Measurements from ENCODE around the gene RAET1E.

DNA sequence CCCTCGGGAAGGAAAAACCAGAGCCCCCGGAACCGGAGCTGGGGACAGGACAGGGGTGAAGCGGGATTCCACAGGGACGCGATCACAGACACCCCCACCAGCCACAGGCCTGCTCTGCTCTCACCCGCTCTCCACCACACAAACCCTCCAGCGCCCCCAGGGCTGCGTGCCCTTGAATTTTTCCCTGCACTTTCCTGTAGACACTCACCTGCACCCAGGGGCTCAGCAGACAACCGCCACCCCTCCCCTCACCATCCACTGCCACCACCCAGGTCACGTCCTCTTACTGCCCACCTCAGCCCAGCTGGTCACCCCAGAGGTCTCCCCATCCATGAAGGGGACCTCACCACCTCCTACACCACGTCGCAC, 44.5 kb upstream of the RAET1E start:
- TF ChIP-seq, protein P1, sequence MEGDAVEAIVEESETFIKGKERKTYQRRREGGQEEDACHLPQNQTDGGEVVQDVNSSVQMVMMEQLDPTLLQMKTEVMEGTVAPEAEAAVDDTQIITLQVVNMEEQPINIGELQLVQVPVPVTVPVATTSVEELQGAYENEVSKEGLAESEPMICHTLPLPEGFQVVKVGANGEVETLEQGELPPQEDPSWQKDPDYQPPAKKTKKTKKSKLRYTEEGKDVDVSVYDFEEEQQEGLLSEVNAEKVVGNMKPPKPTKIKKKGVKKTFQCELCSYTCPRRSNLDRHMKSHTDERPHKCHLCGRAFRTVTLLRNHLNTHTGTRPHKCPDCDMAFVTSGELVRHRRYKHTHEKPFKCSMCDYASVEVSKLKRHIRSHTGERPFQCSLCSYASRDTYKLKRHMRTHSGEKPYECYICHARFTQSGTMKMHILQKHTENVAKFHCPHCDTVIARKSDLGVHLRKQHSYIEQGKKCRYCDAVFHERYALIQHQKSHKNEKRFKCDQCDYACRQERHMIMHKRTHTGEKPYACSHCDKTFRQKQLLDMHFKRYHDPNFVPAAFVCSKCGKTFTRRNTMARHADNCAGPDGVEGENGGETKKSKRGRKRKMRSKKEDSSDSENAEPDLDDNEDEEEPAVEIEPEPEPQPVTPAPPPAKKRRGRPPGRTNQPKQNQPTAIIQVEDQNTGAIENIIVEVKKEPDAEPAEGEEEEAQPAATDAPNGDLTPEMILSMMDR (conservative IDR thresholded peaks at IDR 0.05) = no peak
- no peak for TF ChIP-seq ZFX (IDR thresholded peaks at IDR 0.05)
